WTC11 (cell line): Measurements from ENCODE around the gene PRRT1. TPM values are rescaled to one million over a fixed set of nuclear protein-coding genes. Genes with fewer than 3 reads are reported as not detected.

Experiments
- ATAC-seq: fragments of 200-7000 bp; cut with Tn5 transposase; 2 replicates; pipeline ENCODE4 v1.10.0; 2021; ENCODE audit warnings: mild to moderate bottlenecking, moderate library complexity
- Bru-seq: library from RNA; stranded (reverse); fragments of 400-500 nt; gene quantifications from one replicate; lab custom pipeline; 2021; lab: Mats Ljungman, UMichigan
- CTCF ChIA-PET: fragments of 300-600 bp; sonication (Branson Sonifier 250); formaldehyde crosslinking; loops from one replicate; lab custom pipeline; 2021; ENCODE audit warnings: antibody characterized with exemption; lab: Charles Lee
- POLR2A ChIA-PET: fragments of 350-600 bp; sonication (Branson Sonifier 250); formaldehyde crosslinking; loops from one replicate; lab custom pipeline; 2021; ENCODE audit warnings: antibody characterized with exemption; lab: Charles Lee
- DNase-seq: peaks from one replicate; pipeline ENCODE4 v3.0.0; 2021; ENCODE audit warnings: low spot score
- H3K27ac Mint-ChIP-seq: 2 replicates; pipeline ENCODE4 v1.8.0; 2021; ENCODE audit warnings: mixed read lengths
- H3K27me3 Mint-ChIP-seq: 2 replicates; pipeline ENCODE4 v1.8.0; 2021; ENCODE audit warnings: low read depth, mild to moderate bottlenecking, moderate library complexity, mixed read lengths
- H3K36me3 Mint-ChIP-seq: 2 replicates; pipeline ENCODE4 v1.8.0; 2021; ENCODE audit warnings: mixed read lengths
- H3K4me1 Mint-ChIP-seq: 2 replicates; pipeline ENCODE4 v1.8.0; 2022; ENCODE audit warnings: mixed read lengths
- H3K4me3 Mint-ChIP-seq: 2 replicates; pipeline ENCODE4 v1.8.0; 2021; ENCODE audit warnings: mild to moderate bottlenecking, moderate library complexity, mixed read lengths
- H3K9me3 Mint-ChIP-seq: 2 replicates; pipeline ENCODE4 v1.8.0; 2021; ENCODE audit warnings: mixed read lengths
- AFF4 ChIP-seq: sonication (generic); formaldehyde crosslinking; IDR thresholded peaks from 2 replicates; pipeline ENCODE4 v1.8.1; 2023; ENCODE audit warnings: mild to moderate bottlenecking, missing genetic modification reagents, borderline replicate concordance
- ATF1 ChIP-seq: sonication (generic); formaldehyde crosslinking; IDR thresholded peaks from 2 replicates; pipeline ENCODE4 v1.8.1; 2023; ENCODE audit warnings: mild to moderate bottlenecking, moderate library complexity, missing genetic modification reagents
- ESRRA ChIP-seq: sonication (generic); formaldehyde crosslinking; IDR thresholded peaks from 2 replicates; pipeline ENCODE4 v1.8.1; 2022; ENCODE audit warnings: mild to moderate bottlenecking, missing genetic modification reagents, borderline replicate concordance
- GABPB1 ChIP-seq: sonication (generic); formaldehyde crosslinking; IDR thresholded peaks from 2 replicates; pipeline ENCODE4 v1.8.1; 2023; ENCODE audit warnings: mild to moderate bottlenecking, missing genetic modification reagents
- GTF2I ChIP-seq: fragments of 250-450 bp; sonication (Bioruptor Pico); conservative IDR thresholded peaks from 2 replicates; pipeline ENCODE4 v1.4.0; 2021; ENCODE audit warnings: mild to moderate bottlenecking
- IRF1 ChIP-seq: sonication (generic); formaldehyde crosslinking; IDR thresholded peaks from 2 replicates; pipeline ENCODE4 v1.8.0; 2023; ENCODE audit warnings: missing genetic modification reagents
- IRF2 ChIP-seq: sonication (generic); formaldehyde crosslinking; IDR thresholded peaks from 2 replicates; pipeline ENCODE4 v1.8.0; 2022; ENCODE audit warnings: low read depth, missing genetic modification reagents, borderline replicate concordance
- JAZF1 ChIP-seq: fragments of 250-450 bp; sonication (Bioruptor Pico); IDR thresholded peaks from 2 replicates; pipeline ENCODE4 v1.9.0; 2021; ENCODE audit warnings: moderate library complexity, mild to moderate bottlenecking, inconsistent platforms
- OVOL2 ChIP-seq: fragments of 250-450 bp; sonication (Bioruptor Pico); IDR thresholded peaks from 2 replicates; pipeline ENCODE4 v1.9.0; 2021; ENCODE audit warnings: mild to moderate bottlenecking, borderline replicate concordance
- PRRX2 ChIP-seq: fragments of 250-450 bp; sonication (Bioruptor Pico); IDR thresholded peaks from 2 replicates; pipeline ENCODE4 v1.8.0; 2021; ENCODE audit warnings: mild to moderate bottlenecking
- SMAD4 ChIP-seq: sonication (generic); formaldehyde crosslinking; IDR thresholded peaks from 2 replicates; pipeline ENCODE4 v1.8.0; 2022; ENCODE audit warnings: mild to moderate bottlenecking, missing genetic modification reagents
- ZBTB21 ChIP-seq: sonication (generic); formaldehyde crosslinking; IDR thresholded peaks from 2 replicates; pipeline ENCODE4 v1.8.1; 2023; ENCODE audit warnings: mild to moderate bottlenecking, missing genetic modification reagents, borderline replicate concordance
- ZNF121 ChIP-seq: sonication (generic); formaldehyde crosslinking; IDR thresholded peaks from 2 replicates; pipeline ENCODE4 v1.8.0; 2023; ENCODE audit warnings: missing genetic modification reagents
- long read RNA-seq, 3 experiments: library from RNA in 1 of 3; library from capped mRNA in 1 of 3; library from polyadenylated mRNA in 1 of 3; unstranded in 2 of 3; stranded (forward) in 1 of 3; transcript quantifications; one replicate each; pipeline ENCODE4 v2.0.0, GENCODE V29; 2021
- total RNA-seq: library from RNA; stranded (reverse); gene quantifications from 3 replicates; pipeline ENCODE4 v1.2.3, GENCODE V29; 2021
- TF ChIP-seq, protein P1 (sequence below): fragments of 250-450 bp; sonication (Bioruptor Pico); IDR thresholded peaks from 2 replicates; pipeline ENCODE4 v2.1.2; 2022; ENCODE audit warnings: mild to moderate bottlenecking, moderate library complexity
- TF ChIP-seq, protein P2 (sequence below): sonication (generic); formaldehyde crosslinking; IDR thresholded peaks from 2 replicates; pipeline ENCODE4 v1.8.1; 2023; ENCODE audit warnings: mild to moderate bottlenecking, moderate library complexity, missing genetic modification reagents
- TF ChIP-seq, protein P3 (sequence below): sonication (generic); formaldehyde crosslinking; IDR thresholded peaks from 2 replicates; pipeline ENCODE4 v1.8.1; 2022; ENCODE audit warnings: missing genetic modification reagents, borderline replicate concordance
- TF ChIP-seq, protein P4 (sequence below): fragments of 250-450 bp; sonication (Bioruptor Pico); IDR thresholded peaks from 2 replicates; pipeline ENCODE4 v1.8.0; 2021; ENCODE audit warnings: mild to moderate bottlenecking

The PRRT1 gene
- total RNA-seq (1.4 to 2.2 TPM (median 1.6 TPM) in 3 replicates), Bru-seq, nascent RNA (percentile 41 among the genes with signal in this experiment)
- long read RNA-seq, experiment 1 = 0 reads
- long read RNA-seq, experiment 2, partial matches to known transcripts = 0 of 1 reads
- long read RNA-seq, experiment 2, other reads (novel, unspliced or antisense) = 1 of 1 reads
- long read RNA-seq, experiment 3, partial matches to known transcripts = 0 of 1 reads
- long read RNA-seq, experiment 3, other reads (novel, unspliced or antisense) = 0 of 1 reads

GRCh38 chr6:32151863-32152768 lies at the start of gene PRRT1:
PRRT1 (minus strand) TSS chr6:32151939; CDS start chr6:32151827, 112 bp downstream.
- DNase-seq = no peak
- H3K4me3 Mint-ChIP-seq = peak within 1 kb of the TSS; percentile 100
- H3K27me3 Mint-ChIP-seq = peaks cover 54% of the 10 kb centered on the region
- CTCF ChIA-PET = interaction anchor here (0.5 to 3.3 kb wide), 9 partner anchors 13 to 44 kb away, joined by 3 to 20 read pairs (median 8); partner anchors contain the start of genes ATF6B, FKBPL and PBX2
- peaks cover 11% of the 10 kb centered on the region; the same call in 1 of the 2 replicates for H3K36me3 Mint-ChIP-seq
- H3K9me3 Mint-ChIP-seq = no peaks in the 10 kb centered on the region
- no peak within 1 kb of the TSS for H3K27ac Mint-ChIP-seq
- peaks cover 45% of the 10 kb centered on the region for H3K4me1 Mint-ChIP-seq
- TF ChIP-seq OVOL2 = no peak
- TF ChIP-seq JAZF1 (CRISPR knock-in tag) = no peak
- no peak for TF ChIP-seq ZBTB21 (CRISPR knock-in tag)
- TF ChIP-seq, protein P1, sequence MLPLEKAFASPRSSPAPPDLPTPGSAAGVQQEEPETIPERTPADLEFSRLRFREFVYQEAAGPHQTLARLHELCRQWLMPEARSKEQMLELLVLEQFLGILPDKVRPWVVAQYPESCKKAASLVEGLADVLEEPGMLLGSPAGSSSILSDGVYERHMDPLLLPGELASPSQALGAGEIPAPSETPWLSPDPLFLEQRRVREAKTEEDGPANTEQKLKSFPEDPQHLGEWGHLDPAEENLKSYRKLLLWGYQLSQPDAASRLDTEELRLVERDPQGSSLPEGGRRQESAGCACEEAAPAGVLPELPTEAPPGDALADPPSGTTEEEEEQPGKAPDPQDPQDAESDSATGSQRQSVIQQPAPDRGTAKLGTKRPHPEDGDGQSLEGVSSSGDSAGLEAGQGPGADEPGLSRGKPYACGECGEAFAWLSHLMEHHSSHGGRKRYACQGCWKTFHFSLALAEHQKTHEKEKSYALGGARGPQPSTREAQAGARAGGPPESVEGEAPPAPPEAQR = no peak
- TF ChIP-seq, protein P2, sequence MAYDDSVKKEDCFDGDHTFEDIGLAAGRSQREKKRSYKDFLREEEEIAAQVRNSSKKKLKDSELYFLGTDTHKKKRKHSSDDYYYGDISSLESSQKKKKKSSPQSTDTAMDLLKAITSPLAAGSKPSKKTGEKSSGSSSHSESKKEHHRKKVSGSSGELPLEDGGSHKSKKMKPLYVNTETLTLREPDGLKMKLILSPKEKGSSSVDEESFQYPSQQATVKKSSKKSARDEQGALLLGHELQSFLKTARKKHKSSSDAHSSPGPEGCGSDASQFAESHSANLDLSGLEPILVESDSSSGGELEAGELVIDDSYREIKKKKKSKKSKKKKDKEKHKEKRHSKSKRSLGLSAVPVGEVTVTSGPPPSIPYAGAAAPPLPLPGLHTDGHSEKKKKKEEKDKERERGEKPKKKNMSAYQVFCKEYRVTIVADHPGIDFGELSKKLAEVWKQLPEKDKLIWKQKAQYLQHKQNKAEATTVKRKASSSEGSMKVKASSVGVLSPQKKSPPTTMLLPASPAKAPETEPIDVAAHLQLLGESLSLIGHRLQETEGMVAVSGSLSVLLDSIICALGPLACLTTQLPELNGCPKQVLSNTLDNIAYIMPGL (CRISPR knock-in tag) = no peak
- TF ChIP-seq GABPB1 (CRISPR knock-in tag) = no peak
- TF ChIP-seq, protein P3, sequence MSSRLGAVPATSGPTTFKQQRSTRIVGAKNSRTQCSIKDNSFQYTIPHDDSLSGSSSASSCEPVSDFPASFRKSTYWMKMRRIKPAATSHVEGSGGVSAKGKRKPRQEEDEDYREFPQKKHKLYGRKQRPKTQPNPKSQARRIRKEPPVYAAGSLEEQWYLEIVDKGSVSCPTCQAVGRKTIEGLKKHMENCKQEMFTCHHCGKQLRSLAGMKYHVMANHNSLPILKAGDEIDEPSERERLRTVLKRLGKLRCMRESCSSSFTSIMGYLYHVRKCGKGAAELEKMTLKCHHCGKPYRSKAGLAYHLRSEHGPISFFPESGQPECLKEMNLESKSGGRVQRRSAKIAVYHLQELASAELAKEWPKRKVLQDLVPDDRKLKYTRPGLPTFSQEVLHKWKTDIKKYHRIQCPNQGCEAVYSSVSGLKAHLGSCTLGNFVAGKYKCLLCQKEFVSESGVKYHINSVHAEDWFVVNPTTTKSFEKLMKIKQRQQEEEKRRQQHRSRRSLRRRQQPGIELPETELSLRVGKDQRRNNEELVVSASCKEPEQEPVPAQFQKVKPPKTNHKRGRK (CRISPR knock-in tag) = no peak
- no peak for TF ChIP-seq ZNF121 (CRISPR knock-in tag)
- TF ChIP-seq, all 79 proteins: peak for 0
- no peak for ATAC-seq
- POLR2A ChIA-PET = interaction anchor here (0.6 to 1.8 kb wide), 4 partner anchors 24 to 289 kb away, joined by 4 to 7 read pairs (median 5); partner anchors contain the start of gene ATF6B

DNA sequence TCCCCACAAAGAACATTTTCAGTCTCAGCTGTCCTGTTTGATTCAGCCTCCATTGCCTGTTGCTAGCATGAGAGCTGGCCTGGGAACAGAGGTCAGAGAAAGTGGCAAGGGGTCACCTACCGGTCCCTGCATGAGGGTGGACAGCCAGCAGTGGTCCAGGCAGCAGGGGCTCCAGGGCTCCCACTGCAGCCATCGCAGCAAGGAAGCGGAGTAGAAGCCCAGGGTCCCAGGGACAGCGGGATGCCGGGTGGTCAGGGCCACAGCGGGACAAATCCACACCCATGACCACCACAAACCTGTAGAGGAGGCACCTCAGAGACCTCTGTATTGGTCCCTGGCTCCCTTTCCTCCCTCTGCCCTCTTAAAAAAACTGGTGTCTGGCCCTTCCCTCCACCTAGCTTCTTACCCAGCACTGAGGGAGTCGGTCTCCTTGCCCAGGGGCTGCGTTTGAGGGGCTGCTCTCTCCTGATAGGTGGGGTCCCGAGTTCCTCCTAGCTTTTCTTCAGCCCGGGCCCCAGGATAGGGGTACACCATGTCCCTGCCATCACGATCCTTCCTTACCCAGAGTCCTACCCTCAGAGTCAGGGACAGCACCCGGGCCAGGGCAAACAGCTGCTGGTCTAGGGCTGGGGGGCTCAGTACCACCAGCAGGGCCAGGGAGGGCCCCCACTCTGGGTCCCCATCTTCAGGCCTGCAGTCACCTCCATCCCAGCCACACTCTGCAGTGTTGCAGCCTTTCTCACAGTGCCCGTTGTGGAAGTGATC lies 49.2 kb upstream of the PRRT1 start:
- POLR2A ChIA-PET = no interaction called here
- CTCF ChIA-PET = no interaction called here
- Mint-ChIP-seq H3K4me1 (peaks cover 8% of the 10 kb centered on the region), H3K4me3 (no peak overlapping the region), H3K27ac (no peak overlapping the region), H3K36me3 (no peaks in the 10 kb centered on the region), H3K9me3 (no peaks in the 10 kb centered on the region), H3K27me3 (peaks cover 3% of the 10 kb centered on the region)
- DNase-seq (no peak), ATAC-seq (no peak)
- no peak for TF ChIP-seq IRF1

- Mint-ChIP-seq H3K4me1 (peaks cover 22% of the 10 kb centered on the region), H3K4me3 (no peak overlapping the region), H3K36me3 (no peaks in the 10 kb centered on the region), H3K27ac (no peak overlapping the region), H3K27me3 (peaks cover 3% of the 10 kb centered on the region; the same call in 1 of the 2 replicates), H3K9me3 (no peaks in the 10 kb centered on the region)
- no peak for DNase-seq
- ChIA-PET POLR2A (no interaction called here), CTCF (no interaction called here)
- ATAC-seq = no peak
- TF ChIP-seq AFF4 (CRISPR knock-in tag) (no peak), IRF2 (CRISPR knock-in tag) (no peak), PRRX2 (no peak), GTF2I (no peak), SMAD4 (CRISPR knock-in tag) (no peak), ESRRA (CRISPR knock-in tag) (no peak), ATF1 (CRISPR knock-in tag) (no peak)
- TF ChIP-seq, protein P4, sequence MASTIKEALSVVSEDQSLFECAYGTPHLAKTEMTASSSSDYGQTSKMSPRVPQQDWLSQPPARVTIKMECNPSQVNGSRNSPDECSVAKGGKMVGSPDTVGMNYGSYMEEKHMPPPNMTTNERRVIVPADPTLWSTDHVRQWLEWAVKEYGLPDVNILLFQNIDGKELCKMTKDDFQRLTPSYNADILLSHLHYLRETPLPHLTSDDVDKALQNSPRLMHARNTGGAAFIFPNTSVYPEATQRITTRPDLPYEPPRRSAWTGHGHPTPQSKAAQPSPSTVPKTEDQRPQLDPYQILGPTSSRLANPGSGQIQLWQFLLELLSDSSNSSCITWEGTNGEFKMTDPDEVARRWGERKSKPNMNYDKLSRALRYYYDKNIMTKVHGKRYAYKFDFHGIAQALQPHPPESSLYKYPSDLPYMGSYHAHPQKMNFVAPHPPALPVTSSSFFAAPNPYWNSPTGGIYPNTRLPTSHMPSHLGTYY (CRISPR knock-in tag) = no peak
Observed at GRCh38 chr6:32198866-32199265, 47.1 kb upstream of the PRRT1 start.
